GM23338 (cell line): ENCODE results near the gene ENOX1.

Experiments
- CREB1 ChIP-seq: fragments of 250-450 bp; sonication (Bioruptor Pico); IDR thresholded peaks from 2 replicates; pipeline ENCODE4 v1.5.0; 2020; ENCODE audit warnings: low read depth, mild to moderate bottlenecking, moderate library complexity
- EZH2 ChIP-seq: fragments of 200-600 bp; sonication (generic); IDR thresholded peaks from one replicate; pipeline ENCODE4 v1.8.0; 2017; ENCODE audit warnings: antibody characterized with exemption, mild to moderate bottlenecking, low read depth; ENCODE audit not compliant: unreplicated experiment
- EZH2phosphoT487 ChIP-seq: fragments of 200-600 bp; sonication (generic); IDR thresholded peaks from one replicate; pipeline ENCODE4 v1.8.1; 2018; ENCODE audit warnings: antibody characterized with exemption; ENCODE audit not compliant: unreplicated experiment
- JUNB ChIP-seq: IDR thresholded peaks from one replicate; pipeline ENCODE4 v1.6.1; 2016; ENCODE audit warnings: antibody characterized with exemption; ENCODE audit not compliant: unreplicated experiment
- POLR2AphosphoS5 ChIP-seq: IDR thresholded peaks from 2 replicates; pipeline ENCODE4 v1.6.1; 2016; ENCODE audit warnings: antibody characterized with exemption, low read depth
- ZNF114 ChIP-seq: fragments of 250-450 bp; sonication (Bioruptor Pico); IDR thresholded peaks from 2 replicates; pipeline ENCODE4 v1.5.0; 2020; ENCODE audit warnings: mild to moderate bottlenecking, moderate library complexity
- ZNF331 ChIP-seq: fragments of 250-450 bp; sonication (Bioruptor Pico); IDR thresholded peaks from 2 replicates; pipeline ENCODE4 v1.5.0; 2020; ENCODE audit warnings: low read depth, mild to moderate bottlenecking, moderate library complexity
- TF ChIP-seq, protein P1 (sequence below), 2 experiments: fragments of 200-600 bp in 1 of 2; sonication (generic) in 1 of 2; conservative IDR thresholded peaks; 2 replicates each; pipeline versions ENCODE4 v1.5.1 to v1.6.1; 2016 to 2017; ENCODE audit warnings: antibody characterized with exemption in 2 of 2, low read depth in 2 of 2, mild to moderate bottlenecking in 2 of 2, moderate library complexity in 1 of 2
- TF ChIP-seq, protein P2 (sequence below): IDR thresholded peaks from one replicate; pipeline ENCODE4 v1.6.1; 2018; ENCODE audit warnings: antibody characterized with exemption; ENCODE audit not compliant: unreplicated experiment
- TF ChIP-seq, protein P3 (sequence below): fragments of 250-450 bp; sonication (Bioruptor Pico); IDR thresholded peaks from 2 replicates; pipeline ENCODE4 v1.5.0; 2020; ENCODE audit warnings: mild to moderate bottlenecking, moderate library complexity

DNA sequence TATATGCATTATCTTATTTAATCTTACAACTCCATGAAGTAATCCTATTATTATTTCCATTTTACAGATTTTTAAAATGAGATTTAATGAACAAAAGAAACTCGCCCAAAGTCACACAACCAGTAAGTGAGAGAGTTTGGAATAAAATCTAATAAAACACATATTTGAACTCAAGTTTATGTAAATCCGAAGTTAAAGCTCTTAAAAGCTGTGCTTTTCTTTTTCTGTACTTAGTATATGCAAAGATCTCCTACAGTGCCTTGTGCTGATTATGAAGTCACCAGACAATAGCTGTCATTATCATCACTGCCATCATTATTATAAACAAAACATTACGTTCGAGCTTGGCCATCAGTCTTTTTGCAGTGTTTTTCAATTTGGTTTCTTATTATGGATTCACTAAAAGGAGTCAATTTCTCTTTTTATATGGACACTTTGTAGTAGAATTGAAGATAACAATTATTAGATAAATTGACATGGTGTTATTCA lies 29.7 kb upstream of the ENOX1 start:
- TF ChIP-seq EZH2phosphoT487 (no peak), POLR2AphosphoS5 (no peak), EZH2 (no peak), CREB1 (no peak), JUNB (no peak), ZNF331 (CRISPR knock-in tag) (no peak), ZNF114 (CRISPR knock-in tag) (no peak)
- TF ChIP-seq, protein P1, sequence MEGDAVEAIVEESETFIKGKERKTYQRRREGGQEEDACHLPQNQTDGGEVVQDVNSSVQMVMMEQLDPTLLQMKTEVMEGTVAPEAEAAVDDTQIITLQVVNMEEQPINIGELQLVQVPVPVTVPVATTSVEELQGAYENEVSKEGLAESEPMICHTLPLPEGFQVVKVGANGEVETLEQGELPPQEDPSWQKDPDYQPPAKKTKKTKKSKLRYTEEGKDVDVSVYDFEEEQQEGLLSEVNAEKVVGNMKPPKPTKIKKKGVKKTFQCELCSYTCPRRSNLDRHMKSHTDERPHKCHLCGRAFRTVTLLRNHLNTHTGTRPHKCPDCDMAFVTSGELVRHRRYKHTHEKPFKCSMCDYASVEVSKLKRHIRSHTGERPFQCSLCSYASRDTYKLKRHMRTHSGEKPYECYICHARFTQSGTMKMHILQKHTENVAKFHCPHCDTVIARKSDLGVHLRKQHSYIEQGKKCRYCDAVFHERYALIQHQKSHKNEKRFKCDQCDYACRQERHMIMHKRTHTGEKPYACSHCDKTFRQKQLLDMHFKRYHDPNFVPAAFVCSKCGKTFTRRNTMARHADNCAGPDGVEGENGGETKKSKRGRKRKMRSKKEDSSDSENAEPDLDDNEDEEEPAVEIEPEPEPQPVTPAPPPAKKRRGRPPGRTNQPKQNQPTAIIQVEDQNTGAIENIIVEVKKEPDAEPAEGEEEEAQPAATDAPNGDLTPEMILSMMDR (conservative IDR thresholded peaks at IDR 0.05; ENCODE audit: low read depth in 2 of 2): no peak
- TF ChIP-seq, protein P2, sequence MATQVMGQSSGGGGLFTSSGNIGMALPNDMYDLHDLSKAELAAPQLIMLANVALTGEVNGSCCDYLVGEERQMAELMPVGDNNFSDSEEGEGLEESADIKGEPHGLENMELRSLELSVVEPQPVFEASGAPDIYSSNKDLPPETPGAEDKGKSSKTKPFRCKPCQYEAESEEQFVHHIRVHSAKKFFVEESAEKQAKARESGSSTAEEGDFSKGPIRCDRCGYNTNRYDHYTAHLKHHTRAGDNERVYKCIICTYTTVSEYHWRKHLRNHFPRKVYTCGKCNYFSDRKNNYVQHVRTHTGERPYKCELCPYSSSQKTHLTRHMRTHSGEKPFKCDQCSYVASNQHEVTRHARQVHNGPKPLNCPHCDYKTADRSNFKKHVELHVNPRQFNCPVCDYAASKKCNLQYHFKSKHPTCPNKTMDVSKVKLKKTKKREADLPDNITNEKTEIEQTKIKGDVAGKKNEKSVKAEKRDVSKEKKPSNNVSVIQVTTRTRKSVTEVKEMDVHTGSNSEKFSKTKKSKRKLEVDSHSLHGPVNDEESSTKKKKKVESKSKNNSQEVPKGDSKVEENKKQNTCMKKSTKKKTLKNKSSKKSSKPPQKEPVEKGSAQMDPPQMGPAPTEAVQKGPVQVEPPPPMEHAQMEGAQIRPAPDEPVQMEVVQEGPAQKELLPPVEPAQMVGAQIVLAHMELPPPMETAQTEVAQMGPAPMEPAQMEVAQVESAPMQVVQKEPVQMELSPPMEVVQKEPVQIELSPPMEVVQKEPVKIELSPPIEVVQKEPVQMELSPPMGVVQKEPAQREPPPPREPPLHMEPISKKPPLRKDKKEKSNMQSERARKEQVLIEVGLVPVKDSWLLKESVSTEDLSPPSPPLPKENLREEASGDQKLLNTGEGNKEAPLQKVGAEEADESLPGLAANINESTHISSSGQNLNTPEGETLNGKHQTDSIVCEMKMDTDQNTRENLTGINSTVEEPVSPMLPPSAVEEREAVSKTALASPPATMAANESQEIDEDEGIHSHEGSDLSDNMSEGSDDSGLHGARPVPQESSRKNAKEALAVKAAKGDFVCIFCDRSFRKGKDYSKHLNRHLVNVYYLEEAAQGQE: no peak
- TF ChIP-seq, protein P3, sequence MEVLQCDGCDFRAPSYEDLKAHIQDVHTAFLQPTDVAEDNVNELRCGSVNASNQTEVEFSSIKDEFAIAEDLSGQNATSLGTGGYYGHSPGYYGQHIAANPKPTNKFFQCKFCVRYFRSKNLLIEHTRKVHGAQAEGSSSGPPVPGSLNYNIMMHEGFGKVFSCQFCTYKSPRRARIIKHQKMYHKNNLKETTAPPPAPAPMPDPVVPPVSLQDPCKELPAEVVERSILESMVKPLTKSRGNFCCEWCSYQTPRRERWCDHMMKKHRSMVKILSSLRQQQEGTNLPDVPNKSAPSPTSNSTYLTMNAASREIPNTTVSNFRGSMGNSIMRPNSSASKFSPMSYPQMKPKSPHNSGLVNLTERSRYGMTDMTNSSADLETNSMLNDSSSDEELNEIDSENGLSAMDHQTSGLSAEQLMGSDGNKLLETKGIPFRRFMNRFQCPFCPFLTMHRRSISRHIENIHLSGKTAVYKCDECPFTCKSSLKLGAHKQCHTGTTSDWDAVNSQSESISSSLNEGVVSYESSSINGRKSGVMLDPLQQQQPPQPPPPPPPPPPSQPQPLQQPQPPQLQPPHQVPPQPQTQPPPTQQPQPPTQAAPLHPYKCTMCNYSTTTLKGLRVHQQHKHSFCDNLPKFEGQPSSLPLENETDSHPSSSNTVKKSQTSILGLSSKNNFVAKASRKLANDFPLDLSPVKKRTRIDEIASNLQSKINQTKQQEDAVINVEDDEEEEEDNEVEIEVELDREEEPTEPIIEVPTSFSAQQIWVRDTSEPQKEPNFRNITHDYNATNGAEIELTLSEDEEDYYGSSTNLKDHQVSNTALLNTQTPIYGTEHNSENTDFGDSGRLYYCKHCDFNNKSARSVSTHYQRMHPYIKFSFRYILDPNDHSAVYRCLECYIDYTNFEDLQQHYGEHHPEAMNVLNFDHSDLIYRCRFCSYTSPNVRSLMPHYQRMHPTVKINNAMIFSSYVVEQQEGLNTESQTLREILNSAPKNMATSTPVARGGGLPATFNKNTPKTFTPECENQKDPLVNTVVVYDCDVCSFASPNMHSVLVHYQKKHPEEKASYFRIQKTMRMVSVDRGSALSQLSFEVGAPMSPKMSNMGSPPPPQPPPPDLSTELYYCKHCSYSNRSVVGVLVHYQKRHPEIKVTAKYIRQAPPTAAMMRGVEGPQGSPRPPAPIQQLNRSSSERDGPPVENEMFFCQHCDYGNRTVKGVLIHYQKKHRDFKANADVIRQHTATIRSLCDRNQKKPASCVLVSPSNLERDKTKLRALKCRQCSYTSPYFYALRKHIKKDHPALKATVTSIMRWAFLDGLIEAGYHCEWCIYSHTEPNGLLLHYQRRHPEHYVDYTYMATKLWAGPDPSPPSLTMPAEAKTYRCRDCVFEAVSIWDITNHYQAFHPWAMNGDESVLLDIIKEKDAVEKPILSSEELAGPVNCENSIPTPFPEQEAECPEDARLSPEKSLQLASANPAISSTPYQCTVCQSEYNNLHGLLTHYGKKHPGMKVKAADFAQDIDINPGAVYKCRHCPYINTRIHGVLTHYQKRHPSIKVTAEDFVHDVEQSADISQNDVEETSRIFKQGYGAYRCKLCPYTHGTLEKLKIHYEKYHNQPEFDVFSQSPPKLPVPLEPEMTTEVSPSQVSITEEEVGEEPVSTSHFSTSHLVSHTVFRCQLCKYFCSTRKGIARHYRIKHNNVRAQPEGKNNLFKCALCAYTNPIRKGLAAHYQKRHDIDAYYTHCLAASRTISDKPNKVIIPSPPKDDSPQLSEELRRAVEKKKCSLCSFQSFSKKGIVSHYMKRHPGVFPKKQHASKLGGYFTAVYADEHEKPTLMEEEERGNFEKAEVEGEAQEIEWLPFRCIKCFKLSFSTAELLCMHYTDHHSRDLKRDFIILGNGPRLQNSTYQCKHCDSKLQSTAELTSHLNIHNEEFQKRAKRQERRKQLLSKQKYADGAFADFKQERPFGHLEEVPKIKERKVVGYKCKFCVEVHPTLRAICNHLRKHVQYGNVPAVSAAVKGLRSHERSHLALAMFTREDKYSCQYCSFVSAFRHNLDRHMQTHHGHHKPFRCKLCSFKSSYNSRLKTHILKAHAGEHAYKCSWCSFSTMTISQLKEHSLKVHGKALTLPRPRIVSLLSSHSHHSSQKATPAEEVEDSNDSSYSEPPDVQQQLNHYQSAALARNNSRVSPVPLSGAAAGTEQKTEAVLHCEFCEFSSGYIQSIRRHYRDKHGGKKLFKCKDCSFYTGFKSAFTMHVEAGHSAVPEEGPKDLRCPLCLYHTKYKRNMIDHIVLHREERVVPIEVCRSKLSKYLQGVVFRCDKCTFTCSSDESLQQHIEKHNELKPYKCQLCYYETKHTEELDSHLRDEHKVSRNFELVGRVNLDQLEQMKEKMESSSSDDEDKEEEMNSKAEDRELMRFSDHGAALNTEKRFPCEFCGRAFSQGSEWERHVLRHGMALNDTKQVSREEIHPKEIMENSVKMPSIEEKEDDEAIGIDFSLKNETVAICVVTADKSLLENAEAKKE: no peak
